Measurements from ENCODE around the gene SLC44A1.

The SLC44A1 gene

DNA sequence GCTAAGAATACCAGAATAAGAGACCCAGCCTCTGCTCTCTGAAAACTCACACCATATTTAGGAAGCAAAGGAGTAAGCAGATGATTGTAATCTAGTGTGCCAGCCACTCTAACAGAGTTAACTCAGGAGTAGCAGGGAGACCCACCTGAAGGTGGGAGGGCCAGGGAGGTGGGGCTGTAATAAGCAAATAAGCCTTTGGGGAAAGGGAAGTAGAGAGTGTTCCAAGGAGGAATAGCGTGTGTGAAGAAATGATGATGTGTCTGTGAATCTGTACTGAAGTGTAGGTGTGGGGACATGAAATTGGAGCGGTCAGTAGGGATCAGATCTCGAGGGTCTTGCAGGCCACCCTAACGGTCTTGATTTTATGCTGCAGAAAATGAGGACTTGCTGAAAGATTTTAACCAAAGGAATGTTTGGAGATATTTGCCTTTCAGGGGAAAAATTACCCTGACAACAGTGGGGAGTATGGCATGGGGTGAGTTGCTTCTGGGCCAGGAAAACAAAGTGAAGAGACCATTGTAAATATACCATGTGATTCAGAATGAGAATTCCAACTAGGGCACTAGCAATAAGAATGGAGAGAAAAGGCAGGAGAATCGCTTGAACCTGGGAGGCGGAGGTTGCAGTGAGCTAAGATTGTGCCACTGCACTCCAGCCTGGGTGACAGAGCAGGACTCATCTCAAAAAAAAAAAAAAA is 159.2 kb downstream of the SLC44A1 start:
- no CpG with 5 or more reads among the region's 6 CpGs for WGBS (ENCODE audit: insufficient coverage, insufficient read length)
- no peak overlapping the region for H3K4me3 ChIP-seq (ENCODE audit: low read length)
- no peaks in the 10 kb centered on the region for H3K27me3 ChIP-seq (ENCODE audit: control insufficient read depth, insufficient read depth, low read length)
- DNase-seq (ENCODE audit: low read depth, low spot score) = no peak
- no peak overlapping the region for H3K27ac ChIP-seq (ENCODE audit: low read length)
- peaks cover 7% of the 10 kb centered on the region for H3K4me1 ChIP-seq (ENCODE audit: control insufficient read depth, insufficient read depth, low read length)
- no peaks in the 10 kb centered on the region for H3K36me3 ChIP-seq (ENCODE audit: control insufficient read depth, insufficient read depth, low read length)
- H3K9me3 ChIP-seq (ENCODE audit: control insufficient read depth, insufficient read depth, low read length) = no peaks in the 10 kb centered on the region

- no CpG with 5 or more reads among the region's 6 CpGs for WGBS (ENCODE audit: insufficient coverage, insufficient read length)
- H3K27me3 ChIP-seq (ENCODE audit: control insufficient read depth, insufficient read depth, low read length) = no peaks in the 10 kb centered on the region
- H3K36me3 ChIP-seq (ENCODE audit: control insufficient read depth, insufficient read depth, low read length) = no peaks in the 10 kb centered on the region
- H3K9me3 ChIP-seq (ENCODE audit: control insufficient read depth, insufficient read depth, low read length) = no peaks in the 10 kb centered on the region
- no peak overlapping the region for H3K4me3 ChIP-seq (ENCODE audit: low read length)
- peaks cover 7% of the 10 kb centered on the region for H3K4me1 ChIP-seq (ENCODE audit: control insufficient read depth, insufficient read depth, low read length)
- no peak for DNase-seq (ENCODE audit: low read depth, low spot score)
- H3K27ac ChIP-seq (ENCODE audit: low read length) = no peak overlapping the region
Measured at GRCh38 chr9:105405514-105406131, 161.2 kb downstream of the SLC44A1 start.

DNA sequence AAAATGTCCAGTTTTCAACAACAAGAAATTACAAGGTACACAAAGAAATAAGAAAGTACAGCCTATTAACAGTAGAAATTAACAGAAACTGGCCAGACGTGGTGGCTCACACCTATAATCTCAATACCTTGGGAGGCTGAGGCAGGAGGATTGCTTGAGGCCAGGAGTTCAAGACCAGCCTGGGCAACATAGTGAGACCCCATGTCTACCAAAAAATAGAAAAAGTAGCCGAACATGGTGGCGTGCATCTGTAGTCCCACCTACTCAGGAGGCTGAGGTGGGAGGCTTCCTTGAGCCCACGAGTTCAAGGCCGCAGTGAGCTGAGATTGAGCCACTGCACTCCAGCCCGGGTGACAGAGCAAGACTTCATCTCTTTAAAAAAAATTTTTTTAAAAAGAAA is 161.9 kb downstream of the SLC44A1 start:
- peaks cover 7% of the 10 kb centered on the region for H3K4me1 ChIP-seq (ENCODE audit: control insufficient read depth, insufficient read depth, low read length)
- H3K36me3 ChIP-seq (ENCODE audit: control insufficient read depth, insufficient read depth, low read length) = no peaks in the 10 kb centered on the region
- WGBS (ENCODE audit: insufficient coverage, insufficient read length) = no CpG with 5 or more reads among the region's 6 CpGs
- no peaks in the 10 kb centered on the region for H3K9me3 ChIP-seq (ENCODE audit: control insufficient read depth, insufficient read depth, low read length)
- no peak overlapping the region for H3K4me3 ChIP-seq (ENCODE audit: low read length)
- no peak for DNase-seq (ENCODE audit: low read depth, low spot score)
- no peak overlapping the region for H3K27ac ChIP-seq (ENCODE audit: low read length)
- H3K27me3 ChIP-seq (ENCODE audit: control insufficient read depth, insufficient read depth, low read length) = no peaks in the 10 kb centered on the region

DNA sequence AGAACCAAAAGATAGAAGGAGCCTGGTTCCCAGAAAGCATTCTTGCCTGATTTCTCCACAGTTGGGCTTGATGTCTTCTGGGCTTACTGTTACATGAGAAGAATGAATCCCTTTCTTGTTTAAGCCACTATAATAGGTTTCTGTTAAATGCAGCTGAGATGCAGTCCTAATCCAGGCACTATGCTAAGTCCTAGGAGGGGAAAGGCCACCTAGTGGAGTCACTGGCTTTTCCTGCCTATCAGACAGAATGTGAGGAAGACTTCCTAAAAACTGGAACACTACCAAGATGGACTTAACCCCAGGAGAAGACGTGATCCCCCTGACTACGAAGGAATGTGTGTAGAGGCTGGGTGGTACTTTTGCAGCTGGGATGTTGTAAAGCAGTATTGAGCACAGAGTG is 169.1 kb downstream of the SLC44A1 start:
- no peak overlapping the region for H3K27ac ChIP-seq (ENCODE audit: low read length)
- no peaks in the 10 kb centered on the region for H3K9me3 ChIP-seq (ENCODE audit: control insufficient read depth, insufficient read depth, low read length)
- no peak for DNase-seq (ENCODE audit: low read depth, low spot score)
- no peak overlapping the region for H3K4me3 ChIP-seq (ENCODE audit: low read length)
- no peaks in the 10 kb centered on the region for H3K36me3 ChIP-seq (ENCODE audit: control insufficient read depth, insufficient read depth, low read length)
- no peaks in the 10 kb centered on the region for H3K27me3 ChIP-seq (ENCODE audit: control insufficient read depth, insufficient read depth, low read length)
- no CpG with 5 or more reads among the region's 2 CpGs for WGBS (ENCODE audit: insufficient coverage, insufficient read length)
- no peaks in the 10 kb centered on the region for H3K4me1 ChIP-seq (ENCODE audit: control insufficient read depth, insufficient read depth, low read length)

DNA sequence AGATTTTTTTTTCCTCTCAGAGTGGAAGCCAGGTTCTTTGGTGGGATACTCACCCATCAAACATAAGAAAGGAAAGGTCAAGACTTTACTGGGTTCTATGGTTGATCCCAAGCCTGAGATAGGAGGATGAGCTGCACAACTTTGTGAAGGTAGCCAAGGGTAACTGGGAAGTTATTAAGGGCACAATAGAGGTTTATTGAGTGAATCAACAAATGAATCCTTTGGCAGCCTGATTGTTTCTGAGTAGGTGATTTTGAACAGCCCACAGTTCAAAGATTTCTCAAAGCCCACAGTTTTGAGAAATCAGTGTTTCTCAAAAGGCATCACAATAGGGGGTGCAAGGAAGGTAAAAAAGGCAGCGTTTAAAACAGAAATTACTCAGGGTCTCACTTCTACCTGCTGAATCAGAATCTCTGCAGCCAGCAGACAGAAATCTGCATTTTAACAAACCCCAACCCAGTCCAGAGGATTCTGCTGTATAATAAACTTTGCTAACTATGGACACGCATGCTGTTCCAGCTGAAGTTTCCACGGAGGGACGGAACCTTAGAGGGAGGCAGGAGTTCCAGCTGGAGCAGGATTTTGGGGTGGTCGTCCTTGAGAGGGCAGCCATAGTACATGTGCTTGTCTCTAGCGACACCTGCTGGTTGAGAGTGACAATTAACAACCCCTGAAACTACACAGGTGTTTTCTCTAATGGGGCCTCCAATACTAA is 170.7 kb downstream of the SLC44A1 start:
- no peaks in the 10 kb centered on the region for H3K9me3 ChIP-seq (ENCODE audit: control insufficient read depth, insufficient read depth, low read length)
- no CpG with 5 or more reads among the region's 6 CpGs for WGBS (ENCODE audit: insufficient coverage, insufficient read length)
- no peak overlapping the region for H3K27ac ChIP-seq (ENCODE audit: low read length)
- no peaks in the 10 kb centered on the region for H3K4me1 ChIP-seq (ENCODE audit: control insufficient read depth, insufficient read depth, low read length)
- H3K4me3 ChIP-seq (ENCODE audit: low read length) = no peak overlapping the region
- H3K27me3 ChIP-seq (ENCODE audit: control insufficient read depth, insufficient read depth, low read length) = no peaks in the 10 kb centered on the region
- peak; percentile 75 for DNase-seq (ENCODE audit: low read depth, low spot score)
- H3K36me3 ChIP-seq (ENCODE audit: control insufficient read depth, insufficient read depth, low read length) = no peaks in the 10 kb centered on the region

- H3K4me3 ChIP-seq (ENCODE audit: low read length) = no peak overlapping the region
- H3K36me3 ChIP-seq (ENCODE audit: control insufficient read depth, insufficient read depth, low read length) = no peaks in the 10 kb centered on the region
Measured at GRCh38 chr9:105415662-105415980, 171.2 kb downstream of the SLC44A1 start.

GRCh38 chr9:105416840-105417239 is 172.4 kb downstream of the SLC44A1 start:
- Histone ChIP-seq H3K27me3 (ENCODE audit: control insufficient read depth, insufficient read depth, low read length) (no peaks in the 10 kb centered on the region), H3K27ac (ENCODE audit: low read length) (no peak overlapping the region), H3K9me3 (ENCODE audit: control insufficient read depth, insufficient read depth, low read length) (no peaks in the 10 kb centered on the region), H3K4me1 (ENCODE audit: control insufficient read depth, insufficient read depth, low read length) (no peaks in the 10 kb centered on the region), H3K36me3 (ENCODE audit: control insufficient read depth, insufficient read depth, low read length) (no peaks in the 10 kb centered on the region), H3K4me3 (ENCODE audit: low read length) (no peak overlapping the region)
- WGBS (ENCODE audit: insufficient coverage, insufficient read length) = no CpG with 5 or more reads among the region's 1 CpG
- DNase-seq (ENCODE audit: low read depth, low spot score) = no peak

More at GRCh38 chr9:105415662-105415980, 171.2 kb downstream of the SLC44A1 start:
- no CpG with 5 or more reads among the region's 8 CpGs for WGBS (ENCODE audit: insufficient coverage, insufficient read length)
- Histone ChIP-seq H3K27ac (ENCODE audit: low read length) (no peak overlapping the region), H3K4me1 (ENCODE audit: control insufficient read depth, insufficient read depth, low read length) (no peaks in the 10 kb centered on the region), H3K27me3 (ENCODE audit: control insufficient read depth, insufficient read depth, low read length) (no peaks in the 10 kb centered on the region), H3K9me3 (ENCODE audit: control insufficient read depth, insufficient read depth, low read length) (no peaks in the 10 kb centered on the region)
- no peak for DNase-seq (ENCODE audit: low read depth, low spot score)

DNA sequence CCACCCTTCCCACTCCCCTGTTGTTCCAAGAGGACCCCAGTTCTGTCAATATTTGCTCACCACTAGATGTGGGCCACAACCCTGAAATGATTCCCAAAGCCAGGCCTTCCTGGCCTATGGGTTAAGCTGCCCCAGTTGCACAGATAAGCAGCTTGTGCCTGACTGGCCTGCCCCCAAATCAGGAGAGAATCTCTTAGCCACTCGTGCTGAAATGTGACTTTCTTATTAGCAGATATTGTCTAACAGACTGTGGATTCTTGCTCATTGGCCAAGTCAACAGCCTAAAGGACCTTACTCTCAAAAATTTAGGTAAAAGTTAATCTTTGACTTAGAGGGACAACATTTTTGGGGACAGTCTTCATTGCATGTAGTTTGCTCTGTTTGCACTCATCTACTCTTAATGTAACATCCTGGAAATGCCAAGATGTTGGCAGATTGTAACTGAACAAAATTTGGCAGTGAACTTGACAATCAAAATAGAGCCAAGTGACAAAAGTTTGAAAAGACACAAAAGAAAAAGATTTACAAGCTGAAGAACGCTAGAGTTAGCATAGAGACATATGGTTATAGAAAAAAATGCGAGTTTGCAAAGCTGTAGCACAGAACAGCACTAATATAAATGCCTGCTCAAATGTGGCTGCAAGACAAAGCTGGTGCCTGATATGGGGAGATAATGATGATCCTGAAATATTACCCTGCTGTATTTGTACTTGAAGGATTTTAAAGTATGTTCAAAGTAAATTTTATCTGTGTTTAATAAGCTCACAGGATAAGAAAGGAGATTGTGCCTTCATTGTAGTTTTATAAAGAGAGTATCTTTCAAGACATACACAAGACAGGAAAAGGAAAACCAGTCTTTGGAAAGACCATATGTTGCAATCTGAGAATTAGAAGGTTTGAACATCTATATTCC is 174.4 kb downstream of the SLC44A1 start:
- no peaks in the 10 kb centered on the region for H3K4me1 ChIP-seq (ENCODE audit: control insufficient read depth, insufficient read depth, low read length)
- H3K27ac ChIP-seq (ENCODE audit: low read length) = no peak overlapping the region
- DNase-seq (ENCODE audit: low read depth, low spot score) = no peak
- no peaks in the 10 kb centered on the region for H3K36me3 ChIP-seq (ENCODE audit: control insufficient read depth, insufficient read depth, low read length)
- H3K27me3 ChIP-seq (ENCODE audit: control insufficient read depth, insufficient read depth, low read length) = no peaks in the 10 kb centered on the region
- H3K4me3 ChIP-seq (ENCODE audit: low read length) = no peak overlapping the region
- WGBS (ENCODE audit: insufficient coverage, insufficient read length) = no CpG with 5 or more reads among the region's 3 CpGs
- no peaks in the 10 kb centered on the region for H3K9me3 ChIP-seq (ENCODE audit: control insufficient read depth, insufficient read depth, low read length)

DNA sequence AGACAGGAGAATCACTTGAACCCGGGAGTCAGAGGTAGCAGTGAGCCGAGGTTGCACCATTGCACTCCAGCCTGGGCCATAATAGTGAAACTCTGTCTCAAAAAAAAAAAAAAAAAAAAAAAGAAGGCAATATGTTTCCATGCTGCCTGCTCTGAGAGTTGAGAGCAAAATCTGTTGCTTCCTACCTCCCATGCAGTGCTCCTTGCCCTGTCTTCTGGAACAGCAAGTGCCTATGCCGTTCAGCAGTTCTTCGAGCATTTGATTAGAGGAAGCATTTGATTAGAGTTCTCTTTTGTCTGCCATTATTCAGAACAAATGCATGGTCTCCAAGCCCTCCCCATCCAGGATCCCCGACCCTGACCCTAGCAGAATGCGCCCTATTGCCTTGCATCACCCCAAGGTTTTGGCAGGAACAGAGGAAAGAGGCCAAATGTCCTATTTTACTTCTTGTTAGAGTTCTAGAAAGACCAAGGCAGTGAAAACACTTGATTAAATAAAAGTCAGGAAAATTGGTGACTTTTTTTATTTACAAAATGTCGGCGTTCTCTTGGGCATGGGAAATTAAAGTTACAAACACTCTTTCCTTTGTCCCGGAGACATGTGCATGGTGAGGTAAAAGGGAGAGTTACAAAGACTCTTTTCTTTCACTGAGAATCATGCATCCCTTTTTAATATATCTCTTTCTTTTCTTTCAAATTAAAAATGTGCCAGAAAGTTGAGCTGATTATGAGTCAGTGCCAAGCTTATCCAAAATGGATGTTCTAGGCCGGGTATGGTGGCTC is 175.6 kb downstream of the SLC44A1 start:
- Histone ChIP-seq H3K9me3 (ENCODE audit: control insufficient read depth, insufficient read depth, low read length) (no peaks in the 10 kb centered on the region), H3K4me1 (ENCODE audit: control insufficient read depth, insufficient read depth, low read length) (no peaks in the 10 kb centered on the region; the same call in 1 of the 2 replicates), H3K27me3 (ENCODE audit: control insufficient read depth, insufficient read depth, low read length) (no peaks in the 10 kb centered on the region), H3K36me3 (ENCODE audit: control insufficient read depth, insufficient read depth, low read length) (no peaks in the 10 kb centered on the region), H3K4me3 (ENCODE audit: low read length) (no peak overlapping the region), H3K27ac (ENCODE audit: low read length) (no peak overlapping the region)
- WGBS (ENCODE audit: insufficient coverage, insufficient read length) = no CpG with 5 or more reads among the region's 10 CpGs
- no peak for DNase-seq (ENCODE audit: low read depth, low spot score)

Data from iPS DF 6.9 (cell line).